HS-27A (cell line): ENCODE data around the gene CDK17.
"Not testable (repeated sequence)": the region's sequence is repeated elsewhere in the genome, so short reads cannot be mapped to it uniquely, and the experiment has no call there.

Experiments used
- DNase-seq: peaks from one replicate; pipeline ENCODE4 v3.0.0-alpha.2; 2012; ENCODE audit warnings: low read depth, missing footprints

The CDK17 gene

GRCh38 chr12:96387981-96388380, 12.3 kb downstream of the CDK17 start:
- DNase-seq = no peak

DNA sequence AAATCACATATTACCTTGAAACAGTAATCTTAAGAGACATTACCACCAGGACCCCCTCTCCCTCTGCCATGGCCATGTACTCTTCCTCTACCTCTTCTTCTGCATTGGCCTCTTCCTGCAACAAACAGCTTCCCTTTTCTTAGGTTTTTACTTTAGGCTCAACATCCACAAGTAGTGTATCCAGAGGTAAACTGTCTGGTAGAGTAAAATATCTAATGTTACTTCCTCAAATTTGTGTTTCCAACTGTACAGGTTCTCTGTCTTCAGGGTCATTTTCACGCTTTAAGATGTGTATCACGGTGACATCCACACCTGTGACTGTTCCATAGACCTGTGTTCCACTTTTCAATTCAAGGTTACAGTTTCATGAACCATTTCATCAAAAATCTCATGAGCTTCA, 13.4 kb downstream of the CDK17 start:
- no peak for DNase-seq

DNA sequence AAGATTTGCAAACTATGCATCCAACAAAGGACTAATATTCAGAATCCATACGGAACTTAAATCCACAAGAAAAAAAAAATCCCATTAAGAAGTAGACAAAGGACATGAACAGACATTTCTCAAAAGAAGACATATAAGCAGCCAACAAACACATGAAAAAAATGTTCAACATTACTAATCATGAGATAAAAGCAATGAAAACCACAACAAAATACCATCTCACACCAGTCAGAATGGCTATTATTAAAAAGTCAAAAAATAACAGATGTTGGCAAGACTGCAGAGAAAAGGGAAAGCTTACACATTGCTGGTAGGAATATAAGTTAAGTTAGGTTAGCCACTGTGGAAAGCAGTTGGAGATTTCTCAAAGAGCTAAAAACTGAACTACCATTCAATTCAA, 16.2 kb downstream of the CDK17 start:
- DNase-seq = no peak

DNA sequence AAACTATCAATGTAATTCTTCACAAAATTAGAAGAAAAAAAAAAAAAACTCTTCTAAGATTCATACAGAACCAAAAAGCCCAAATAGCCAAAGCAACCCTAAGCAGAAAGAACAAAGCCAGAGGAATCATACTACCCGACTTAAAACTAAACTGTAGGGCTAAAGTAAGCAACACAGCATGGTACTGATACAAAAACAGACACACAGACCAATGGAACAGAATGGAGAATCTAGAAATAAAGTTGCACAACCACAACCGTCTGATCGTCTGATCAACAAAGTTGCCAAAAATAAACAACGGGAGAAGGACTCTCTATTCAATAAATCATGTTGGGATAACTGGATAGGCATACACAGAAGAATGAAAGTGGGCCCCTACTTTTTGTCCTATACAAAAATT, 16.9 kb downstream of the CDK17 start:
- no peak for DNase-seq

GRCh38 chr12:96379743-96380142, 20.5 kb downstream of the CDK17 start:
- not testable (repeated sequence) for DNase-seq

DNA sequence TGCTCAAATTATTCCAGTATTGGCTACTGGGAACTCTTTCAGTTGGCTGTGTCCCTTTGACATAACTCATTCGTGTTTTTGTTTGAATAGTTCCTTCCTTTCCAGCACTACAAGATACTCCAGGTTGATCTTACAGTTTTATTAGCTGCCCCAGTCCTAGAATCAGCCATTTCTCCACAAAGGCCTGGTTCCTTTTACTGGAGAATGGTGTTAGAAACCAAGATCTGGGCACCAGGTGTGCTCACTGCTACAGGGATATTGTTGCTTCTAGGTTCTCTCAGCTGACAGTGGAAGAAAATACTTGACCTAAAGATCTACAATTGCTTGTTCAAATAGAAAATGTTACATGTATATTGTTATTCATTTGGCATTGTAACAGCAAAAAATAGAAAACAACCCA, 21.9 kb downstream of the CDK17 start:
- no peak for DNase-seq

GRCh38 chr12:96376865-96377264, 23.4 kb downstream of the CDK17 start:
- no peak for DNase-seq

DNA sequence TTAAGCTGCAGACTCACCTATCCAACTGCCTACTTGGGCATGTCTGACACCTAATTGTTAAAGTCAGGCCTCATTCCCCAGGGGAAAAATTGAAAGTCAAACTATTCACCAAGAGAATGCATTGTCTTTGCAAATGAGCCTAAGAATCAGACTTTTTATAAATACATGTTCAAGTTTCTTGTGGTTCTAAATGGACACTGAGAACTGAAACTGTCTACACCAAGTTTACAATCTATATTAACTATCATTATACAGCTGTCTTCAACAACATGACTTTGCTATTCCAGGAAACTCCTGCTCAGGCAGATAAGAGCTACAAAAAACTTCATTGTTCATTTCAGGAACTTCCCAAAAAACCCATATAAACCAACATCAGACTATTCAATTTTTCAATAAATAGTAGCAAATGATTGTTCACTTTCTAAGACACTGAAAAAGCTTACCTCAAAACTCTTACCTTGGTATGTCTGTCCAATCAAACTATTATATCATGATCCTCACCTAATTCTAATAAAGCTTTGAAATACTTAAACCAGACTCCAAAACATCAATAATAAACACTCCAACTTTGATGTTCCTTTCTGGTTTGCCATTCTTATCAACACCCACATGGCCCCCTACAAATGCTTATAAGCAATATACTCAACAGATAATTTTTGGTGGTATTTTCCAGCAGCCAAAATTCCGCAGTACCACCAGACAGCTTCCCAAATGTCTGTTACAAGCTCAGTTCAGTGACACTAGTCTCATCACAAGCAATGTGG, 24.2 kb downstream of the CDK17 start:
- no peak for DNase-seq

DNA sequence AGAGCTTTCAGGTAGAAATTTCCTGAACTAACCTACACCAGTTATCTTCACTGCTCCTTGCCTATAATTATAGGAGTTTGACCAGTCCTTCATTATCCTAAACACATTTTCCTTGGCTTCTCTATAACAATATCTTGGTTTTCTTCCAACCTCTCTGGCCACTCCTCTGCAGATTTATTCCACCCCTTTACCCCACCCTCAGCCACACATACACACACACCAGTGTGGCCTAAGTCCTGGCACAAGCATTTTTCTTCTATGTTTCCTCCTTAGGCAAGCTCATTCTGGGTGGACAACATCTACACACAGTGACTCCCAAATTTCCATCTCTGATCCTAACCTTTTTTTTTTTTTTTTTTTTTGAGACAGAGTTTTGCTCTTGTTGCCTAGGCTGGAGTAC, 25.1 kb downstream of the CDK17 start:
- DNase-seq = no peak

- no peak for DNase-seq
Observed at GRCh38 chr12:96371790-96372699, 28.2 kb downstream of the CDK17 start.

DNA sequence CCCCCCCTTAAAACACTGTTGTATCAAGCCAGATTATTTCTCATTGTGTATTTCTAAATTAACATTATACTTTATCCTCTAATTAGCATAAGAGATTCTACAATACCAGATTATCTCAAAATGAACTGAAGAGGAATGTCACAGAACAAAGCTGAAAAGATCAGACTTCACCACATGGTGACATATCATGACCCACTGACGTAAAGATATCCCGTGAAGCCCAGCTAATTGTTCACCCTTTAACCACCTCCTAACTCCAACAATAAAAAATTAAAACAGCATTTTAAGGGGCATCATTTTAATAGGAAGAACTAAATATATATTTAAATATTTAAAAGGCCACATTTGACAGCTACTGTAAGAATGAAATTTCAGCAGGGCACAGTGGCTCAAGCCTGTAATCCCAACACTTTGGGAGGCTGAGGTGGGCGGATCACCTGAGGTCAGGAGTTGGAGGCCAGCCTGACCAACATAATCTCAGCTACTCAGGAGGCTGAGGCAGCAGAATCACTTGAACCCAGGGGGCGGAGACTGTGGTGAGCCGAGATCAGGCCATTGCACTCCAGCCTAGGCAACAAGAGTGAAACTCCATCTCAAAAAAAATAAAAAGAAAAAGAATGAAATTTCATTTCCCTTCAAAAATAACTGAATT, 29.0 kb downstream of the CDK17 start:
- no peak for DNase-seq

- no peak for DNase-seq
Observed at GRCh38 chr12:96368687-96369086, 31.6 kb downstream of the CDK17 start.

- DNase-seq = no peak
Observed at GRCh38 chr12:96368233-96368632, 32.0 kb downstream of the CDK17 start.

- DNase-seq = no peak
Observed at GRCh38 chr12:96366381-96366654, 33.9 kb downstream of the CDK17 start.

- DNase-seq = no peak
Observed at GRCh38 chr12:96365604-96366380, 34.4 kb downstream of the CDK17 start.

DNA sequence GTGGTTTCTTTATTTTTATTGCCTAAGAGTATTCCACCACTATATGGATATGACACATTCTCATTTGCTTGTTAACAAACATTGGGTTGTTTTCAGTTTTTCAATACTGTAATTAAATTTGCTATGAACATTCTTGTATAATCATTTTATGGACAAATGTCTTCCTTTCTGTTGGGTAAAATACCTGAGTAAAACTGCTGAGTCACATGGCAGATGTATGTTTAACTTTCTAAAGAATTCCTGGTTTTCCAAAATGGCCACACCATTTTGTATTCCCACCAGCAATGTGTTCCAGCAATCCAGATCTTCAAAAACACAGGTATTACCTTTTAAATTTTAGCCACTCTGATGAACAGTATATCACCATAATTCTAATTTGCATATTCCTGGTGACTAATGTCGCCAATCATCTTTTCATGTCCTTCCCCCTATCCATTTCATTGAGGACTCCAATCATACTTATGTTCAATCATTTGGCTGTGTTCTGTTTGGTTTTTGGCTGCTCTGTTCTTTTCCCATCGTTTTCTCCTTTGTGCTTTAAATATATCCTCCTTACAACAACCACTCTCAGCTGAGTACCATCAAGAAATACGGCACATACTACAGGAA, 36.0 kb downstream of the CDK17 start:
- no peak for DNase-seq

- DNase-seq = no peak
Observed at GRCh38 chr12:96361074-96361473, 39.2 kb downstream of the CDK17 start.

DNA sequence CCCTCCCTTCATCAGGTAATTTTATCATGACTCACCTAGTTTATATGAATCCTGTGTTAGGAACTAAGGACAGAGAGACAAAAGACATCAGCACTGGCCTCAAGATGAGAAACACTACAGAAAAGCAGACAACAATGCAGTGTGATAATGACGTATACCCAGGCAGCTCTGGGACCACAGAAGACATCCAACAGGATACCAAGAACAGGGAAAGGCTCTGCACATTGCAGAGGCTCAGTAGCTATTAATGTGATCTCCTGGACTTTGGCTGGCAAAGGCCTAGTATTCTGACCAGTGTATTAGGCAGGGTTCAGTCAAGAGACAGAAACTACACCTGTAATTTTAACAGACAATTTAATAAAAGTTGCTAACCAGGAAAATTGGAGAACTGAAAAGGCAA, 39.7 kb downstream of the CDK17 start:
- DNase-seq = no peak

- DNase-seq = no peak
Observed at GRCh38 chr12:96359328-96359727, 40.9 kb downstream of the CDK17 start.

DNA sequence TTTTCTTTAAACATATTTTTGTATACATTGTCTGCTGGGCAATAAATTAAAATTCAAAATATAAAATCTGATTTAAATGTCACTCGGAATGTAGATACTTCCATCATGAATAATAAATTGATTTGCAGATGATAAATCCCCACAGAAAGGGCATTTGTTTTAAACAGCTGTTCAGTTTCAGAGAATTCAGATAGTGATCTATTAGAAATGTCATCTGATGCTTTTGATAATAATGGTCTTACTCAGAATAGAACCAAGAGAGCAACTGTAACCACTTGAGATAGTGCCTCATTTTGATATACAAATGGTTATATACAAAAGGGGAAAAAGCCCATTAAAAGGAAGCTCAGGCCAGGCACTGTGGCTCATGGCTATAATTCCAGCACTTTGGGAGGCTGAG, 43.4 kb downstream of the CDK17 start:
- DNase-seq = no peak

DNA sequence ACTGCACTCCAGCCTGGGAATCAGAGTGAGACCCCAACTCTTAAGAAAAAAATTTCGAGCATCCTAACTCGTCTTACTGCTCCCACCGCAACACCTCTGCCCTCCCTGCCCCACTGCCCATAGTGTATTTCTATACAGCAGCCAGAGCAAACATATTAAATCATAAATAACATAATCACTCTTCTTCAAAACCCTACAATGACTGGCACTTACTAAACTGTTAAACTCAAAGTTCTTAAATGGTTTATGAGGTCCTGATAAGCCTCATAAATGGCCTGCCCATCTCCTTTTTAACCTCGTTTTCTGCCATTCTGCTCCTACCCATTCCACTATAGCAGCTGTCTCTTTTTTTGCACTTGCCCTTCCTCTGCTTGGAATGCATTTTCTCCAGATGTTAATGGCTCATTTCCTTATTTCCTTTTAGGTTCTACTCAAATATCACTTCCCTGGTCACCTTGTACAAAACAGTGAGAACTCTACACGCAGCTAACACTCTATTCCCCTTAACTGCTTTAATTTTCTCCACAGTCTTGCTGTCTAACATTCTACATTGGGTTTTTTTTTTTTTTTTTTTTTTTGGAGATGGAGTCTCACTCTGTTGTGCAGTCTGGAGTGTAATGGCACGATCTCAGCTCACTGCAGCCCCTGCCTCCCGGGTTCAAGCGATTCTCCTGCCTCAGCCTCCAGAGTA, 45.2 kb downstream of the CDK17 start:
- no peak for DNase-seq
